Measurements from ENCODE around the gene TEX30.

TEX30 gene

GRCh38 chr13:102726430-102726829, 47.2 kb downstream of the TEX30 start:
- TF ChIP-seq TCF12 (IDR thresholded peaks at IDR 0.05; ENCODE audit: low read depth) = no peak

GRCh38 chr13:102724923-102725322, 48.7 kb downstream of the TEX30 start:
- 0 out of 2 replicates have a peak, but pooled peaks have one; percentile 25 for TF ChIP-seq CEBPB (IDR thresholded peaks at IDR 0.05)
- TF ChIP-seq RAD21 (IDR thresholded peaks at IDR 0.05; ENCODE audit: low read depth) = peak; percentile 69
- no peak for TF ChIP-seq NFIC (IDR thresholded peaks at IDR 0.05)

GRCh38 chr13:102721800-102722231, 51.8 kb downstream of the TEX30 start:
- TF ChIP-seq MAX (IDR thresholded peaks at IDR 0.05) (no peak), TEAD4 (IDR thresholded peaks at IDR 0.05) (no peak), YY1 (IDR thresholded peaks at IDR 0.05; ENCODE audit: low read depth) (no peak), FOXM1 (IDR thresholded peaks at IDR 0.05; ENCODE audit: borderline replicate concordance, low read depth) (no peak), EGR1 (IDR thresholded peaks at IDR 0.05) (no peak), USF1 (IDR thresholded peaks at IDR 0.05) (no peak), TCF12 (IDR thresholded peaks at IDR 0.05; ENCODE audit: low read depth) (no peak)

- TF ChIP-seq TAF1 (IDR thresholded peaks at IDR 0.05; ENCODE audit: low read depth) = no peak
- TF ChIP-seq REST (IDR thresholded peaks at IDR 0.05; ENCODE audit: low read depth) = no peak
- TF ChIP-seq MAX (IDR thresholded peaks at IDR 0.05) = no peak
- TF ChIP-seq NFIC (IDR thresholded peaks at IDR 0.05) = no peak
- TF ChIP-seq YY1 (IDR thresholded peaks at IDR 0.05; ENCODE audit: low read depth) = no peak
- TF ChIP-seq EP300 (IDR thresholded peaks at IDR 0.05; ENCODE audit: borderline replicate concordance) = no peak
- TF ChIP-seq CREB1 (IDR thresholded peaks at IDR 0.05; ENCODE audit: low read depth) = no peak
- TF ChIP-seq EGR1 (IDR thresholded peaks at IDR 0.05) = no peak
- no peak for TF ChIP-seq TEAD4 (IDR thresholded peaks at IDR 0.05)
These were observed 54.8 kb downstream of the TEX30 start for GRCh38 chr13:102718746-102719145.
